Muscle layer of duodenum (tissue), 2 donors: Measurements from ENCODE around the gene KIAA0513.
"Not testable (repeated sequence)": the region's sequence is repeated elsewhere in the genome, so short reads cannot be mapped to it uniquely, and the experiment has no call there.

Experiments
- H3K27ac ChIP-seq: one replicate; pipeline ENCODE4 v1.7.0; 2013; ENCODE audit warnings: mild to moderate bottlenecking, low read length
- H3K27me3 ChIP-seq: one replicate; pipeline ENCODE4 v1.7.0; 2013; ENCODE audit warnings: low read depth, mild to moderate bottlenecking, control low read depth, low read length
- H3K36me3 ChIP-seq, 2 donors: one replicate each; pipeline ENCODE4 v1.7.0; 2013; ENCODE audit warnings: low read length in 2 of 2, control low read depth in 1 of 2, mild to moderate bottlenecking in 1 of 2; ENCODE audit not compliant: insufficient read depth in 2 of 2, control insufficient read depth in 1 of 2
- H3K4me1 ChIP-seq, 2 donors: one replicate each; pipeline ENCODE4 v1.7.0; 2013; ENCODE audit warnings: low read length in 2 of 2, mild to moderate bottlenecking in 2 of 2, control low read depth in 1 of 2, moderate library complexity in 1 of 2; ENCODE audit not compliant: insufficient read depth in 2 of 2, control insufficient read depth in 1 of 2
- H3K4me3 ChIP-seq, 2 donors: one replicate each; pipeline ENCODE4 v1.7.0; 2013; ENCODE audit warnings: low read length in 2 of 2, low read depth in 1 of 2, mild to moderate bottlenecking in 1 of 2
- H3K9me3 ChIP-seq, 2 donors: one replicate each; pipeline ENCODE4 v1.7.0; 2013; ENCODE audit warnings: low read length in 2 of 2, control low read depth in 1 of 2, mild to moderate bottlenecking in 1 of 2; ENCODE audit not compliant: control insufficient read depth in 1 of 2
- donor health status: healthy.

The KIAA0513 gene

DNA sequence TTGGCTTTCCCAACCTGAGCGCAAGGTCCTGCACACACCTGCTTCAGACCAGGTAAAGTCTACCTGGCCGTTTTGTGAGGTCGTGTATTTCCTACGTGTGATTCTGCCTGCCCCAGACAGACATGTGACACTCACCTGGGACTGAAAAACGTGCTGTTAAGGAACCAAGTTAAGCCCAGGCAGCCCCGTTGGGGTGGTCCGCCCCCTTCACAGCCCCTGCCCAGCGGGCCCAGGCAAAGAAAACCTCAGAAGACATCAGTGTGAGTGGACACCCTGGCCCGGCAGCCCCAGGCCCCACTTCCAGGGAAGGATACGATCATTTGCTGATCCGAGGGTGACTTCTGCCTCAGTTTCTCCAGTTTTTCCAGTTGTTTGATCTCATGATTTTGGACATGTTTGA is 79.9 kb downstream of the KIAA0513 start:
- no peaks in the 10 kb centered on the region for H3K36me3 ChIP-seq
- H3K9me3 ChIP-seq = no peaks in the 10 kb centered on the region
- H3K27me3 ChIP-seq = no peaks in the 10 kb centered on the region

DNA sequence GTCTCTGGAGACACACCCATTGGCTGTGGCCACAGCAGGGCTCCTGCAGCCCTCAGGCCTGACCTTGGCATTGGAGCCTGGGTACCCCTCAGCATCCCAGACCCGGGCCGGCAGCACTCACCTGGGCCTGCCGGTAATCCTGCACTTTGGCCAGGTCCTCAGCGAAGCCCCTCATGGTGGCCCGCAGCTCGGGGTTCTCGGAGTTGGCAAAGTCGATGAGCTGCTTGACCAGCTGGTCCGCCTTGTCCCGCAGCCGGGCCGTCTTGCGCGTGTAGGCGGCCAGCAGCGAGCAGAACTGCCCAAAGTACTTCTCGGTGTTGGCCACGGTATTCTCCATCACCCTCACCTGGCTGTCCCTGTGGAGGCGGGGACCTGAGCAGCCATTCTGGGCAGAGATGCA is 82.5 kb downstream of the KIAA0513 start:
- Histone ChIP-seq H3K9me3 (no peaks in the 10 kb centered on the region), H3K27ac (no peak overlapping the region), H3K4me3 (no peak overlapping the region), H3K27me3 (no peaks in the 10 kb centered on the region), H3K36me3 (no peaks in the 10 kb centered on the region), H3K4me1 (no peaks in the 10 kb centered on the region)

More for the DNA sequence above, 79.9 kb downstream of the KIAA0513 start:
- H3K4me3 ChIP-seq = no peak overlapping the region
- no peaks in the 10 kb centered on the region for H3K4me1 ChIP-seq
- H3K27ac ChIP-seq = no peak overlapping the region

- H3K9me3 ChIP-seq = no peaks in the 10 kb centered on the region
- no peak overlapping the region for H3K4me3 ChIP-seq
- H3K27ac ChIP-seq = no peak overlapping the region
Observed at GRCh38 chr16:85111184-85111583, 83.6 kb downstream of the KIAA0513 start.

DNA sequence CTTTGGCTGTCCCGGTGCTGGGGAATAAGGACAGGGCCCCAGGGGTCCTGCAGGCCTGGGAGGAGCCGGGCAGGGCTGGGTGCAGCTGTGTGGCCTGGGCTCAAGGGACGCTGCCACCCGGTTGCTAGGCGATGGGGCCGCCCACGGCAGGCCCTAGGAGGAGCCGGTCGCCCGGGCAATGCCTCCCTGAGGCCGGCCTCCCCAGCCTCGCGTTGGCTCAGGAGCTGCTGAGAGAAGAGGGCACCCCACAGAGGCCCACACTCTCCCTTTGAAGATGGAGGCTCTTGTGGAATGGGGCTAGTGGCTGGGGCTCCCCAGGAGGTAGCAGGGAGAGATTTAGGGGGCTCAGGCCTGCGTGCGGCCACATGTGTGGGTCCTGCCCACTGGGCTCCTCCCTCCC is 84.8 kb downstream of the KIAA0513 start, which contains the start of gene CIBAR2:
Gene CIBAR2, minus strand, starts transcription at position 109 of the 400 bp plus-strand sequence. CDS start 120 bp downstream, outside the sequence.
- no peak within 1 kb of the TSS for H3K4me3 ChIP-seq
- H3K9me3 ChIP-seq = no peaks in the 10 kb centered on the region
- H3K27ac ChIP-seq = no peak within 1 kb of the TSS
- H3K4me1 ChIP-seq = no peaks in the 10 kb centered on the region
- no peaks in the 10 kb centered on the region for H3K36me3 ChIP-seq
- no peaks in the 10 kb centered on the region for H3K27me3 ChIP-seq

More at GRCh38 chr16:85111184-85111583, 83.6 kb downstream of the KIAA0513 start:
- no peaks in the 10 kb centered on the region for H3K36me3 ChIP-seq
- no peaks in the 10 kb centered on the region for H3K4me1 ChIP-seq
- no peaks in the 10 kb centered on the region for H3K27me3 ChIP-seq

- H3K4me3 ChIP-seq = no peak overlapping the region
- H3K4me1 ChIP-seq = no peaks in the 10 kb centered on the region
- no peaks in the 10 kb centered on the region for H3K27me3 ChIP-seq
- H3K36me3 ChIP-seq = no peaks in the 10 kb centered on the region
- H3K9me3 ChIP-seq = no peaks in the 10 kb centered on the region
- no peak overlapping the region for H3K27ac ChIP-seq
Observed at GRCh38 chr16:85113168-85113733, 85.7 kb downstream of the KIAA0513 start.

DNA sequence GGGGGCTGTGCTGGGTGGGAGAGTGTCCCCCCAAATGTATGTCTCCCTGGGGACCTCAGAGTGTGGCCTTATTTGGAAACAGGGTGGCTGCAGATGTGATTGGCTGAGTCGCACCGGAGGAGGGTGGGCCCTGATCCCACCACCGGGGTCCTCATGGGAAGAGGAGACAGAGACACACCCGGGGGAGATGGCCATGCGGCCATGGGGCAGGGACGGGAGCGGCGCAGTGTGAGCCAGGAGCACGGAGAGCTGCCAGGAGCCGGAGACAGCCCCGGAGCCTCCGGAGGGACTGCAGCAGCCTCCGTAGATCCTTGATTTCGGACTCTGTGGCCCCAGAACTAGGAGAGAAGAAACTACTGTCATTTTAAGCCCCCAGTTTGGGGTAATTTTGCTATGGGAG is 86.3 kb downstream of the KIAA0513 start:
- Histone ChIP-seq H3K9me3 (no peaks in the 10 kb centered on the region), H3K27me3 (no peaks in the 10 kb centered on the region), H3K4me1 (no peaks in the 10 kb centered on the region), H3K36me3 (no peaks in the 10 kb centered on the region), H3K4me3 (no peak overlapping the region), H3K27ac (no peak overlapping the region)

GRCh38 chr16:85114909-85115567 is 87.4 kb downstream of the KIAA0513 start:
- Histone ChIP-seq H3K27ac (no peak overlapping the region), H3K27me3 (no peaks in the 10 kb centered on the region), H3K9me3 (no peaks in the 10 kb centered on the region), H3K4me3 (peak overlapping the region in 1 of 2 donors; percentile 44), H3K4me1 (no peaks in the 10 kb centered on the region), H3K36me3 (no peaks in the 10 kb centered on the region)

DNA sequence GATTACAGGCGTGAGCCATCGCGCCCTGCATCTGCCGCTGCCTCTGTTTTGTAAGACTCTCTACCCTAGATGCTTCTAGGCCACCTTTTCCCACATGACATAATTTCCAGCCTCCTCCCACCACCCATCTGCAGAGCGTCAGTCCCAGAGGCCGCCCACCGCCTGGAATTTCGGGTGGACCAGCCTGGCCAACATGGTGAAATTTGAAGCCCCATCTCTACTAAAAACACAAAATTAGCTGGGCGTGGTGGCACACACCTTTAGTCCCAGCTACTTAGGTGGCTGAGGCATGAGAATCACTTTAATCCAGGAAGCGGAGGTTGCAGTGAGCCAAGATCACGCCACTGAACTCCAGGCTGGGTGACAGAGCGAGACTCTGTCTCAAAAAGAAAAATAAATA is 89.8 kb downstream of the KIAA0513 start:
- no peaks in the 10 kb centered on the region for H3K4me1 ChIP-seq
- no peaks in the 10 kb centered on the region for H3K36me3 ChIP-seq
- no peaks in the 10 kb centered on the region for H3K27me3 ChIP-seq
- H3K4me3 ChIP-seq = no peak overlapping the region
- no peak overlapping the region for H3K27ac ChIP-seq
- H3K9me3 ChIP-seq = no peaks in the 10 kb centered on the region

GRCh38 chr16:85120006-85120340 is 92.4 kb downstream of the KIAA0513 start:
- H3K36me3 ChIP-seq = no peaks in the 10 kb centered on the region
- no peak overlapping the region for H3K4me3 ChIP-seq
- no peaks in the 10 kb centered on the region for H3K9me3 ChIP-seq
- no peak overlapping the region for H3K27ac ChIP-seq
- no peaks in the 10 kb centered on the region for H3K27me3 ChIP-seq
- no peaks in the 10 kb centered on the region for H3K4me1 ChIP-seq

DNA sequence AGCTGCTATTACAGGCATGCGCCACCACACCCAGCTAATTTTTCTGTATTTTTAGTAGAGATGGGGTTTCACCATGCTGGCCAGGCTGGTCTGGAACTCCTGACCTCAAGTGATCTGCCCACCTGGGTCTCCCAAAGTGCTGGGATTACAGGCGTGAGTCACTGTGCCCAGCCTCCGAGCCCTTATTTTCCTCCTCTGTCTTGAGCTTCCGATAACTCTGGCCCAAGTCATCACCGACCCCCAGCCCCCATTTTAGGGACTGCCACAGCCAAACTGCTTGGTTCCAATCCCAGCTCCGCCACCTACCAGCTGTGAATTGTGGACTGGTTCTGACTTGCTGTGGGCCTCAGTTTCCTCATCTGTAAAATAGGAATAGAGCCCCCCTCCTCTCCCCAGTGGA is 95.8 kb downstream of the KIAA0513 start:
- not testable (repeated sequence) for H3K27me3 ChIP-seq, H3K36me3 ChIP-seq, H3K27ac ChIP-seq, H3K9me3 ChIP-seq, H3K4me3 ChIP-seq
- peaks cover 4 to 11% of the 10 kb centered on the region in 2 donors for H3K4me1 ChIP-seq

DNA sequence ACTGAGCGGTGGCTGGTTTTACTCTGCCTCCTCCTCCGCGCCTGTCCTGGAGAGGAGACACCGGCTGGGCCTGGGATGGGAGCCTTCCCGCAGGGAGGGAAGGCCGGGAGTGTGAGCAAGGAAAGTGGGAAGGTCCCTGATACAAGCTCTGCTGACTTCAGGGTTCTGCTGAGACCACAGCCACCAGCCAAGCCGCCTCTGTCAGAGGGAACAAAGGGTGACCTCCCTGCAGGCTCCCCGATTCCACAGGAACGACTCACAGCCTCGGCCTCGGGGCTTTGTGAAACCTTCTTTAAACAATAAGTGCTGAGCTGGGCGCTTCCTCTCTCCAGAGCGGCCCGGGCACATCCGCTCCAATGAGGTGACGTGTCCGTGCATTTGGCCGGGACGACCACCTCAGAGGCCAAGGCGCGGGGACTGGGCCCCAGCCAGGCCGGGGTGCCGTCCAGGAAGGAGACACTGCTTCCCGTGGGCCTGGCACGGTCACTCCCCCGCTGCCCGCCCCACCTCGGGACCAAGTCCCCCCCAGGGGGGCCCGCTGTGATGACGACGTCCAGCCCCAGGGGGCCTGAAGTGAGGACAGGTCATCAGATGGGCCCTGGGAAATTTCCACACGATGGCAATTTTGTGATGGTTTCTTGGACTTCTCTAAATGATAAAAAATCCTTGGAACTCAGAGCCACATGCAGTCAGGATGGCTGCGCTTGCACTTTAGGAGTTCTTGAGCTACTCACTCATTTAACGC is 96.5 kb downstream of the KIAA0513 start:
- peaks cover 4 to 11% of the 10 kb centered on the region in 2 donors for H3K4me1 ChIP-seq
- H3K4me3 ChIP-seq = no peak overlapping the region
- H3K36me3 ChIP-seq = no peaks in the 10 kb centered on the region
- no peak overlapping the region for H3K27ac ChIP-seq
- no peaks in the 10 kb centered on the region for H3K27me3 ChIP-seq
- H3K9me3 ChIP-seq = no peaks in the 10 kb centered on the region
